Amniotic epithelial cell (primary cell): ENCODE results near the gene CRY1.
A peak's percentile ranks its signal among the peaks of the same experiment; 100 is the strongest.

Experiments used
- DNase-seq: peaks from one replicate; pipeline ENCODE4 v3.0.0-alpha.2; 2010; ENCODE audit warnings: low read depth

The CRY1 gene

DNA sequence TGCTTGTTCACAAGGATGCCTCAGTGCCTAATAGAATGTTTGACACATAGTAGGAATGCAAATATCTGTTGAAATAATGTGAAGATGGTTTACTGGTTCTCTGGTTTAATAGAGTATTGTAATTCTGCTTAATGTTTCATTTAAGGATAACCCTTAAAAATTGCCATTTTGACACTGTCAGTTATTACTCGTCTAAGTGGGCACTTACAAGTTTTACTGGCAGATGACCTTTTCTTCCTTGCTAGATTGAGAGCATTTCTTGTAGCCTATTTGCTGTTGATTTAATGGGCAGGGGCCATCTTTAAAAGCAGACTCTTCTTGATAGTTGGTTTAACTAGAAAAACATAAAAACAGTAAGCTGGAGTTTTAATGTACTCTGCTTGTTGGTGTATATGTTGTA, 135.8 kb downstream of the CRY1 start:
- DNase-seq: no peak

DNA sequence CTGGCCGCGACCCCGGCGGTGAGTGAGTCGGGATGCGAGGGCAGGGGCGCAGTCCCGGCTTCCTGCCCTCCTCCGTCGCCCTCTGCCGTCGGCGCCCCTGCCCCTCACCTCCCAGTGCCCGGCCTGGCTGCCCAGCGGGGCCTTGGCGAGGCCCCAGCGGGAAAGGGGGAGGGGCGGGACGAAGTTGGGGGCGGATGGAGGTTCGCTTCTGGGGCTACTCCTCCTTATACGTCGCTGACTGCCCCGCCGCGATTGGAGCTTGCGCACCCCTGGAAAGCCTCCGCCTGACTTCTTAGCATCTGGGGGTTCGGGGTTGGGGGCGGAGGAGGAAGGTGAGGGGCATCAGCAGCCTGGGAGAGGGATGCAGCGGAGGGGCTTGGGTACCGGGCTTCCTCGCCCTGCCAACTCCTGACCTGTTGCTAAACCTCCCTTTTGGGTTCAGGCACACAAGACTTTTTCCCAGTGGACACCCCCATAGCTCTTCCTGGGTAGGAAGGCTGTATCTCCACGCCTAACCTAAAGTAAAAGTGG, 137.2 kb downstream of the CRY1 start:
- peak; percentile 70 for DNase-seq

- peak; percentile 91 for DNase-seq
Observed at GRCh38 chr12:106955377-106956047, 137.8 kb downstream of the CRY1 start, which contains the start of gene TMEM263. Gene TMEM263 (plus strand): TSS chr12:106955907. CDS start chr12:106967117, 11,210 bp downstream.

- DNase-seq: peak; percentile 36
Observed at GRCh38 chr12:106954462-106955376, 138.6 kb downstream of the CRY1 start.

- DNase-seq: peak; percentile 44
Observed at GRCh38 chr12:106953352-106954250, 139.7 kb downstream of the CRY1 start.

DNA sequence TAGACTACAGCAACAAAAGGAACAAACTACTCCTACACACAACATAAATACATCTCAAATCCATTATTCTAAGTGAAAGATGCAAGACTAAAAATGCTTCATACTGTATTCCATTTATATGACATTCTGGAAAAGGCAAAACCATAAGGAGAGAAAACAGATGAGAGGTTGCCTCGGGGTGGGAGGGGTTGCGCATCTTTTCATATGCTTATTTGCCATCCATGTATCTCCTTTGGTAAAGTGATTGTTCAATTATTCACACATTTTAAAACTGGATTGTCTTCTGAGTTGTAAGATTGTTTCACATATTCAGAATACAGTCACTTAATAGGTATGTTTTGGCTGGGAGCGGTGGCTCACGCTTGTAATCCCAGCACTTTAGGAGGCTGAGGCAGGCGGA, 142.8 kb downstream of the CRY1 start:
- DNase-seq: no peak

- no peak for DNase-seq
Observed at GRCh38 chr12:106947461-106947860, 145.9 kb downstream of the CRY1 start.

- no peak for DNase-seq
Observed at GRCh38 chr12:106945261-106945851, 148.0 kb downstream of the CRY1 start.

DNA sequence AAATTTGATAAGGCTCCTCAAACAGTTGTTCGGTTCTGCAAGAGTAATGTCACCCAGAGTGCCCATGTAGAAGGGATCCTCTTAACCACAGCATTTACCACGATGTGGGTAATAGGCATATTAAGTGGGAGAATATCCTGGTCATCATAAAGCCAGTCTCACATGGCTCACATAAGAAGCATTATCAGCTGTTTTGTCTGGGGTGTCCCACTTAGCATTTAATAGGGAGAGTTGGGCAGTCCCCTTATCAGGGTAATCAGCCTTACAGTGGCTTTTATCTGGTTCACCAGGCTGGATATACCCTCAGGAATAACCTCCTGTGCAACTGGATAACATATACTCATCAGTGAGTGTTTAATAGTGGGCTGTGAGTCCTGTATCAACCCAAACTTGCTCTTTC, 150.6 kb downstream of the CRY1 start:
- no peak for DNase-seq

- DNase-seq: no peak
Observed at GRCh38 chr12:106941481-106942156, 151.7 kb downstream of the CRY1 start.
